Trophoblast cell (in vitro differentiated cells and primary cell): Measurements from ENCODE around the gene CHST9.

Source experiments
- DNase-seq, 2 donors: peaks; one replicate each; pipeline ENCODE4 v3.0.0-alpha.2; 2016
- H2AFZ ChIP-seq: 2 replicates; pipeline ENCODE4 v1.6.1; 2013; ENCODE audit warnings: low read length, moderate library complexity, mild to moderate bottlenecking; ENCODE audit not compliant: insufficient read depth, poor library complexity
- H2AK5ac ChIP-seq: 2 replicates; pipeline ENCODE4 v1.6.1; 2013; ENCODE audit warnings: mild to moderate bottlenecking, low read length
- H2BK120ac ChIP-seq: 2 replicates; pipeline ENCODE4 v1.6.1; 2013; ENCODE audit warnings: low read length, mild to moderate bottlenecking, moderate library complexity; ENCODE audit not compliant: insufficient read depth, poor library complexity
- H2BK12ac ChIP-seq: 2 replicates; pipeline ENCODE4 v1.6.1; 2013; ENCODE audit warnings: mild to moderate bottlenecking, low read length, moderate library complexity
- H2BK5ac ChIP-seq: 2 replicates; pipeline ENCODE4 v1.6.1; 2013; ENCODE audit warnings: low read length, low read depth, moderate library complexity, mild to moderate bottlenecking; ENCODE audit not compliant: poor library complexity
- H3K14ac ChIP-seq: 2 replicates; pipeline ENCODE4 v1.6.1; 2013; ENCODE audit warnings: mild to moderate bottlenecking, low read length
- H3K18ac ChIP-seq: 2 replicates; pipeline ENCODE4 v1.6.1; 2013; ENCODE audit warnings: mild to moderate bottlenecking, low read length
- H3K23ac ChIP-seq: 2 replicates; pipeline ENCODE4 v1.6.1; 2013; ENCODE audit warnings: low read length
- H3K27ac ChIP-seq: 2 replicates; pipeline ENCODE4 v1.5.1; 2013; ENCODE audit warnings: low read depth, mild to moderate bottlenecking, inconsistent platforms, low read length, moderate library complexity
- H3K27me3 ChIP-seq: 2 replicates; pipeline ENCODE4 v1.6.1; 2013; ENCODE audit warnings: inconsistent platforms, mild to moderate bottlenecking, low read length, moderate library complexity; ENCODE audit not compliant: insufficient read depth
- H3K36me3 ChIP-seq, 2 experiments: 1 replicate in 1 of 2; 2 replicates in 1 of 2; pipeline ENCODE4 v1.6.1; 2013; ENCODE audit warnings: low read length in 2 of 2, mild to moderate bottlenecking in 2 of 2, moderate library complexity in 1 of 2; ENCODE audit not compliant: insufficient read depth in 2 of 2, control insufficient read depth in 1 of 2
- H3K4ac ChIP-seq: 2 replicates; pipeline ENCODE4 v1.6.1; 2013; ENCODE audit warnings: low read depth, mild to moderate bottlenecking, low read length, moderate library complexity
- H3K4me1 ChIP-seq, 2 experiments: 1 replicate in 1 of 2; 2 replicates in 1 of 2; pipeline ENCODE4 v1.6.1; 2013; ENCODE audit warnings: low read length in 2 of 2, mild to moderate bottlenecking in 2 of 2, moderate library complexity in 1 of 2; ENCODE audit not compliant: insufficient read depth in 2 of 2, control insufficient read depth in 1 of 2
- H3K4me2 ChIP-seq: 2 replicates; pipeline ENCODE4 v1.6.1; 2013; ENCODE audit warnings: inconsistent platforms, mild to moderate bottlenecking, low read length, moderate library complexity
- H3K4me3 ChIP-seq: 2 replicates; pipeline ENCODE4 v1.5.1; 2013; ENCODE audit warnings: mild to moderate bottlenecking, low read depth, low read length, inconsistent platforms
- H3K79me1 ChIP-seq: one replicate; pipeline ENCODE4 v1.6.1; 2013; ENCODE audit warnings: low read length
- H3K79me2 ChIP-seq: 2 replicates; pipeline ENCODE4 v1.6.1; 2013; ENCODE audit warnings: low read length, mild to moderate bottlenecking; ENCODE audit not compliant: control insufficient read depth, insufficient read depth, poor library complexity
- H3K9ac ChIP-seq: 2 replicates; pipeline ENCODE4 v1.6.1; 2013; ENCODE audit warnings: mild to moderate bottlenecking, low read length
- H3K9me3 ChIP-seq: 2 replicates; pipeline ENCODE4 v1.6.1; 2013; ENCODE audit warnings: low read depth, mild to moderate bottlenecking, control low read depth, inconsistent platforms, low read length; ENCODE audit not compliant: insufficient read depth
- H4K12ac ChIP-seq: 2 replicates; pipeline ENCODE4 v1.6.1; 2013; ENCODE audit warnings: low read depth, mild to moderate bottlenecking, low read length, moderate library complexity
- H4K8ac ChIP-seq: 2 replicates; pipeline ENCODE4 v1.6.1; 2013; ENCODE audit warnings: low read depth, mild to moderate bottlenecking, low read length, moderate library complexity
- H4K91ac ChIP-seq: one replicate; pipeline ENCODE4 v1.6.1; 2013; ENCODE audit warnings: low read depth, mild to moderate bottlenecking, low read length, moderate library complexity
- WGBS: extraction: QIAGEN DNeasy Blood & Tissue Kit; methylation state at CpG from one replicate; pipeline ENCODE4 v1.1.7; 2013; ENCODE audit warnings: missing lambda C conversion rate; ENCODE audit not compliant: insufficient read length, insufficient coverage; ENCODE audit errors: extremely low coverage; 5-methylcytosine and 5-hydroxymethylcytosine counted together

The CHST9 gene

GRCh38 chr18:26909599-26910290 is 275.4 kb downstream of the CHST9 start:
- Histone ChIP-seq H3K9ac (no peak overlapping the region), H2AK5ac (no peak overlapping the region)
- WGBS: no CpG with 5 or more reads among the region's 5 CpGs

DNA sequence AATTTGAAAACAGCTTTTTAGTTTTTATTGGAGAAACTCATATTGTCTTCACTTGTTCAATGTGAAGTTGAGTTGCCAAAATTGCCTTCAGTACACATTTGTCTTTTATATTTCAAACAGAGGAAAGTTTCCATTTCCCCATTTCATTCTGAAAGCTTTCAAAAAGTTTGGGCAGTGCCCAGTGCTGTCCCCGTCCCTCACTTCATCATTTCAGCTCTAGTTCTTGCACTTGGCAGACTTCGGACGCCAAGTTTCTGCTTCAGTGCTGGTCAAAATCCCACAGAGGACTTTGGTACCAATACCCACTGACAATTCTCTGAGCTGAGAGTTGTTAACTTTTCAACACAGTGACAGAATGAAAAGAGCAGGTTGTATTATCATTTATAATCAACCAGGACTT is 276.2 kb downstream of the CHST9 start:
- no peak overlapping the region for H3K4me2 ChIP-seq
- no peak overlapping the region for H2BK5ac ChIP-seq
- WGBS: no CpG with 5 or more reads among the region's 3 CpGs

More at GRCh38 chr18:26909599-26910290, 275.4 kb downstream of the CHST9 start:
- Histone ChIP-seq H2BK5ac (no peak overlapping the region), H3K14ac (no peak overlapping the region), H4K91ac (no peak overlapping the region), H3K27me3 (no peaks in the 10 kb centered on the region), H4K8ac (no peak overlapping the region), H3K4me1 (no peaks in the 10 kb centered on the region), H3K36me3 (no peaks in the 10 kb centered on the region), H3K9me3 (no peaks in the 10 kb centered on the region), H3K4ac (no peak overlapping the region), H2BK12ac (no peak overlapping the region), H3K4me3 (no peak overlapping the region), H3K79me1 (no peaks in the 10 kb centered on the region), H3K79me2 (no peaks in the 10 kb centered on the region), H2BK120ac (no peak overlapping the region), H3K23ac (no peak overlapping the region), H4K12ac (no peak overlapping the region), H3K4me2 (no peak overlapping the region), H3K27ac (no peak overlapping the region), H2AFZ (no peak overlapping the region), H3K18ac (no peak overlapping the region)
- DNase-seq: peak in 1 of 2 donors; percentile 3

DNA sequence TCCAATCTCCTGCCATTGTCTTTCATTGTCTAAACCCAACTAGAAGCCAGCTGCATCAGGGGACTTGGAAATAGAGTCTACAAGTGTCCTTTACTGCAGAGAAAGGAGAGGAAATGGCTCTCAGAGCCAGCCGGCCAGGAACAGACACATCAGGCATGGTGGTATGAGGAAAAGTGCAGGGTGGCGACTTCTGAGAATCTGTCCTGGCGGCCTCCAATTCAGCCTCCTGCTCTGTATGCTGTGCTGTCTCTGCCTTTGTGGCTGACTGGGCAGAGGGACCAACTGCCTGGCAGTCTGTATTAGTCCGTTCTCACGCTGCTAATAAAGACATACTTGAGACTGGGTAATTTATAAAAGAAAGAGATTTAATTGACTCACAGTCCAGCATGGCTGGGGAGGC is 282.8 kb downstream of the CHST9 start:
- H3K4me2 ChIP-seq: no peak overlapping the region
- H3K9ac ChIP-seq: no peak overlapping the region
- peaks cover 5% of the 10 kb centered on the region for H3K9me3 ChIP-seq
- no peak overlapping the region for H2BK5ac ChIP-seq
- H3K27ac ChIP-seq: no peak overlapping the region
- H2AFZ ChIP-seq: no peak overlapping the region
- no peak overlapping the region for H4K91ac ChIP-seq
- no peak overlapping the region for H3K4ac ChIP-seq
- no peaks in the 10 kb centered on the region for H3K79me2 ChIP-seq
- no peak overlapping the region for H3K4me3 ChIP-seq
- H2BK120ac ChIP-seq: no peak overlapping the region
- no CpG with 5 or more reads among the region's 5 CpGs for WGBS
- DNase-seq: no peak
- H4K12ac ChIP-seq: no peak overlapping the region
- no peak overlapping the region for H3K18ac ChIP-seq
- no peak overlapping the region for H2BK12ac ChIP-seq
- no peak overlapping the region for H3K23ac ChIP-seq
- no peak overlapping the region for H2AK5ac ChIP-seq
- no peaks in the 10 kb centered on the region for H3K4me1 ChIP-seq
- no peaks in the 10 kb centered on the region for H3K27me3 ChIP-seq
- no peak overlapping the region for H4K8ac ChIP-seq
- no peaks in the 10 kb centered on the region for H3K36me3 ChIP-seq
- no peaks in the 10 kb centered on the region for H3K79me1 ChIP-seq
- no peak overlapping the region for H3K14ac ChIP-seq

More for the DNA sequence above, 276.2 kb downstream of the CHST9 start:
- no peak overlapping the region for H3K27ac ChIP-seq
- no peak overlapping the region for H3K9ac ChIP-seq
- no peak overlapping the region for H3K4me3 ChIP-seq
- DNase-seq: no peak
- no peaks in the 10 kb centered on the region for H3K27me3 ChIP-seq
- H4K91ac ChIP-seq: no peak overlapping the region
- no peak overlapping the region for H3K18ac ChIP-seq
- H3K4me1 ChIP-seq: no peaks in the 10 kb centered on the region
- H3K79me1 ChIP-seq: no peaks in the 10 kb centered on the region
- H2BK120ac ChIP-seq: no peak overlapping the region
- no peak overlapping the region for H4K12ac ChIP-seq
- H3K23ac ChIP-seq: no peak overlapping the region
- H3K79me2 ChIP-seq: no peaks in the 10 kb centered on the region
- no peak overlapping the region for H4K8ac ChIP-seq
- H3K9me3 ChIP-seq: no peaks in the 10 kb centered on the region
- no peaks in the 10 kb centered on the region for H3K36me3 ChIP-seq
- H2AFZ ChIP-seq: no peak overlapping the region
- no peak overlapping the region for H2BK12ac ChIP-seq
- no peak overlapping the region for H3K4ac ChIP-seq
- H3K14ac ChIP-seq: no peak overlapping the region
- H2AK5ac ChIP-seq: no peak overlapping the region

- no peak overlapping the region for H2AFZ ChIP-seq
- no peak overlapping the region for H3K9ac ChIP-seq
- H3K14ac ChIP-seq: no peak overlapping the region
- H3K4me2 ChIP-seq: no peak overlapping the region
- no peak overlapping the region for H2BK12ac ChIP-seq
- no peaks in the 10 kb centered on the region for H3K27me3 ChIP-seq
- no peak overlapping the region for H4K8ac ChIP-seq
- H3K23ac ChIP-seq: no peak overlapping the region
- H3K79me2 ChIP-seq: no peaks in the 10 kb centered on the region
- H3K36me3 ChIP-seq: no peaks in the 10 kb centered on the region
- DNase-seq: no peak
- H4K12ac ChIP-seq: no peak overlapping the region
- no peak overlapping the region for H3K4me3 ChIP-seq
- H3K27ac ChIP-seq: no peak overlapping the region
- no peaks in the 10 kb centered on the region for H3K4me1 ChIP-seq
- H3K4ac ChIP-seq: no peak overlapping the region
- H2AK5ac ChIP-seq: no peak overlapping the region
- H2BK5ac ChIP-seq: no peak overlapping the region
- H3K18ac ChIP-seq: no peak overlapping the region
- no peaks in the 10 kb centered on the region for H3K79me1 ChIP-seq
- no peak overlapping the region for H4K91ac ChIP-seq
- H2BK120ac ChIP-seq: no peak overlapping the region
- peaks cover 5% of the 10 kb centered on the region for H3K9me3 ChIP-seq
Measured at GRCh38 chr18:26901020-26901419, 284.1 kb downstream of the CHST9 start.
